OCI-LY7 (cell line): Measurements from ENCODE around the gene GPX3.

Source experiments
- CTCF ChIP-seq: fragments of 200-600 bp; sonication (generic); conservative IDR thresholded peaks from 2 replicates; pipeline ENCODE4 v1.5.1; 2014; ENCODE audit warnings: mild to moderate bottlenecking, antibody characterized with exemption, low read length, moderate library complexity, mixed read lengths
- EZH2phosphoT487 ChIP-seq: fragments of 200-600 bp; sonication (generic); IDR thresholded peaks from 2 replicates; pipeline ENCODE4 v1.6.1; 2018; ENCODE audit warnings: low read depth, borderline replicate concordance, mild to moderate bottlenecking, mixed run types, antibody characterized with exemption, low read length, moderate library complexity, mixed read lengths

DNA sequence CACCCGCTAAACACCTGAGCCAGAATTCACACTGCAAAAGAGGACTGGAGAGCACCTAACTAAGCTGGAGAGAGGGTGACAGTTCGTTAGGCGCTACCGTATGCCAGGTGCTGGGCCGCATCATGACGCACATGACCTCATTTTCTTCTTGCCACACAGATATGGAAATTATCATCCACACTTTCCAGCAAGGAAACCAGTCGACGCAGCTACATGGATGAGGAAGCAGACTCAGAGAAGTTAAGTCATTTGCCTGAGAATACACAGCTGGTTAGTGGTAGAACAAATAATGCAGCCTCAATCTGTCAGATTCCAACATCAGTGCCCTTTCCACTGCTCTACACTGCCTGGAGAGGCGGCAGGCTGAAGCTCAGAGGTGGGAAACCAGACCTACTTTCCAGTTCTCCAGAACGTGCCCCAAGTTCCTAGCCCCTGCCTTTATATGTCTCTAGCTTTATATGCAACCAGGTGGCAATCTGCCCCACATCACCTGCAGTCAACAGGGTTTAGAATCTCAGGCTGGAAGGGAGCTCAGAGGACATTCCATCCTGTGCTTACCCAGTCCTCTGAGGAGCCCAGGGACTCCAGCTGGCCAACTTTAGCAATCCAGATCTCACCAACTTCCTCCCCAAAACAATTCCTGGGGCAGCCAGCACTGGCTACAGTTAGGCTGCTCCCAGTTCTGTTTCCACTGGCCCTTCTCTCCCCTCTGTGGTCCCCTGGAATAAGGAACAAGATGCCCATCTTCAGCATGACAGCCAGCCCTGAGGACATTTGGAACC, 51.6 kb downstream of the GPX3 start:
- TF ChIP-seq CTCF = no peak
- TF ChIP-seq EZH2phosphoT487 = no peak
